OCI-LY3 (cell line): Measurements from ENCODE around the gene STRN3.

Experiments
- EZH2phosphoT487 ChIP-seq: fragments of 200-600 bp; shearing (Covaris generic); IDR thresholded peaks from 2 replicates; pipeline ENCODE4 v1.6.1; 2018; ENCODE audit warnings: antibody characterized with exemption, mixed run types, low read depth
- TF ChIP-seq, protein P1 (sequence below): fragments of 200-600, 300-600 bp; sonication (generic); IDR thresholded peaks from 2 replicates; pipeline ENCODE4 v1.5.1; 2014; ENCODE audit warnings: antibody characterized with exemption, low read length, low read depth

GRCh38 chr14:30849354-30849753 is 176.8 kb downstream of the STRN3 start:
- TF ChIP-seq, protein P1, sequence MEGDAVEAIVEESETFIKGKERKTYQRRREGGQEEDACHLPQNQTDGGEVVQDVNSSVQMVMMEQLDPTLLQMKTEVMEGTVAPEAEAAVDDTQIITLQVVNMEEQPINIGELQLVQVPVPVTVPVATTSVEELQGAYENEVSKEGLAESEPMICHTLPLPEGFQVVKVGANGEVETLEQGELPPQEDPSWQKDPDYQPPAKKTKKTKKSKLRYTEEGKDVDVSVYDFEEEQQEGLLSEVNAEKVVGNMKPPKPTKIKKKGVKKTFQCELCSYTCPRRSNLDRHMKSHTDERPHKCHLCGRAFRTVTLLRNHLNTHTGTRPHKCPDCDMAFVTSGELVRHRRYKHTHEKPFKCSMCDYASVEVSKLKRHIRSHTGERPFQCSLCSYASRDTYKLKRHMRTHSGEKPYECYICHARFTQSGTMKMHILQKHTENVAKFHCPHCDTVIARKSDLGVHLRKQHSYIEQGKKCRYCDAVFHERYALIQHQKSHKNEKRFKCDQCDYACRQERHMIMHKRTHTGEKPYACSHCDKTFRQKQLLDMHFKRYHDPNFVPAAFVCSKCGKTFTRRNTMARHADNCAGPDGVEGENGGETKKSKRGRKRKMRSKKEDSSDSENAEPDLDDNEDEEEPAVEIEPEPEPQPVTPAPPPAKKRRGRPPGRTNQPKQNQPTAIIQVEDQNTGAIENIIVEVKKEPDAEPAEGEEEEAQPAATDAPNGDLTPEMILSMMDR = no peak
- TF ChIP-seq EZH2phosphoT487 = no peak
